GM12878 (cell line): ENCODE data around the gene KLHDC8A. TPM values are rescaled to one million over a fixed set of nuclear protein-coding genes. Genes with fewer than 3 reads are reported as not detected.

Experiments
- ATAC-seq: fragments of 200-7000 bp; cut with Tn5 transposase; 3 replicates; pipeline ENCODE4 v1.9.1; 2020; ENCODE audit warnings: mild to moderate bottlenecking, moderate library complexity
- BruUV-seq: library from RNA; stranded (reverse); fragments of 400-500 nt; replicated peaks from 2 replicates; lab custom pipeline; 2021; lab: Mats Ljungman, UMichigan
- CTCF ChIA-PET: fragments of 300-600 bp; sonication (Branson Sonifier 250); formaldehyde crosslinking; extraction: SDS; loops from one replicate; lab custom pipeline; 2021; ENCODE audit warnings: inconsistent platforms; lab: Yijun Ruan, JAX
- POLR2A ChIA-PET: fragments of 350-600 bp; formaldehyde crosslinking; extraction: SDS; loops from one replicate; lab custom pipeline; 2021; ENCODE audit warnings: inconsistent platforms; lab: Charles Lee
- RAD21 ChIA-PET: fragments of 300-600 bp; sonication (Branson Sonifier 250); formaldehyde crosslinking; loops from one replicate; lab custom pipeline; 2023; ENCODE audit warnings: antibody characterized with exemption; ENCODE audit not compliant: unreplicated experiment; lab: Charles Lee
- SMC1A ChIA-PET: fragments of 300-600 bp; sonication (Branson Sonifier 250); formaldehyde crosslinking; loops from one replicate; lab custom pipeline; 2023; ENCODE audit not compliant: unreplicated experiment, uncharacterized antibody; lab: Charles Lee
- DNase-seq: peaks from one replicate; pipeline ENCODE4 v3.0.0-alpha.2; 2011; ENCODE audit warnings: low read depth, low spot score
- FAIRE-seq: peaks from 3 replicates; lab custom pipeline; 2011; peaks lifted over from hg19 to GRCh38; lab: Jason Lieb, UNC
- H2AFZ ChIP-seq: 2 replicates; pipeline ENCODE4 v1.6.0; 2011; ENCODE audit warnings: low read depth, low read length, control low read depth; ENCODE audit not compliant: control insufficient read depth
- H3K27ac ChIP-seq: 2 replicates; pipeline ENCODE4 v1.5.1; 2011; ENCODE audit warnings: control low read depth; ENCODE audit not compliant: control insufficient read depth, insufficient read depth
- H3K27me3 ChIP-seq, 2 experiments: replicated peaks in 1 of 2; 2 replicates each; pipeline versions ENCODE4 v1.6.0 to v1.6.1; 2011; ENCODE audit warnings: low read length in 1 of 2; ENCODE audit not compliant: control insufficient read depth in 2 of 2, insufficient read depth in 2 of 2
- H3K36me3 ChIP-seq, 2 experiments: 2 replicates each; pipeline ENCODE4 v1.5.1; 2011; ENCODE audit warnings: low read length in 1 of 2; ENCODE audit not compliant: control insufficient read depth in 2 of 2, insufficient read depth in 2 of 2
- H3K4me1 ChIP-seq: 2 replicates; pipeline ENCODE4 v1.6.1; 2011; ENCODE audit warnings: mild to moderate bottlenecking, low read length, moderate library complexity, mixed read lengths; ENCODE audit not compliant: control insufficient read depth, insufficient read depth
- H3K4me2 ChIP-seq: 2 replicates; pipeline ENCODE4 v1.6.0; 2011; ENCODE audit warnings: control low read depth; ENCODE audit not compliant: control insufficient read depth, insufficient read depth
- H3K4me3 ChIP-seq: fragments of 200-600 bp; sonication (generic); 2 replicates; pipeline ENCODE4 v1.5.1; 2016
- H3K79me2 ChIP-seq: 2 replicates; pipeline ENCODE4 v1.6.0; 2011; ENCODE audit warnings: low read length; ENCODE audit not compliant: control insufficient read depth, insufficient read depth
- H3K9ac ChIP-seq: 2 replicates; pipeline ENCODE4 v1.8.0; 2011; ENCODE audit warnings: low read length, control low read depth, mixed read lengths; ENCODE audit not compliant: control insufficient read depth, insufficient read depth
- H3K9me3 ChIP-seq: replicated peaks from 3 replicates; pipeline ENCODE4 v1.5.1; 2011; ENCODE audit warnings: mild to moderate bottlenecking, low read length; ENCODE audit not compliant: control insufficient read depth, insufficient read depth
- H4K20me1 ChIP-seq: 2 replicates; pipeline ENCODE4 v1.6.0; 2011; ENCODE audit not compliant: control insufficient read depth, insufficient read depth
- BMI1 ChIP-seq: fragments of 450-650 bp; IDR thresholded peaks from 2 replicates; pipeline ENCODE4 v1.6.1; 2016; ENCODE audit warnings: mild to moderate bottlenecking, moderate library complexity, borderline replicate concordance
- KDM1A ChIP-seq: fragments of 200-600 bp; sonication (generic); IDR thresholded peaks from 2 replicates; pipeline ENCODE4 v1.6.1; 2016; ENCODE audit warnings: borderline replicate concordance
- MYC ChIP-seq: IDR thresholded peaks from 2 replicates; pipeline ENCODE4 v1.6.1; 2011; ENCODE audit warnings: mild to moderate bottlenecking, low read length, moderate library complexity, inconsistent platforms; ENCODE audit not compliant: insufficient read depth, insufficient replicate concordance, insufficient read length, severe bottlenecking
- RUNX3 ChIP-seq: IDR thresholded peaks from 2 replicates; pipeline ENCODE4 v1.6.1; 2012; ENCODE audit warnings: low read length, inconsistent platforms
- TBL1XR1 ChIP-seq: IDR thresholded peaks from 2 replicates; pipeline ENCODE4 v1.6.1; 2012; ENCODE audit warnings: low read depth, low read length, improper control_type of control experiment
- WGBS: methylation state at CpG from one replicate; pipeline ENCODE4 v1.1.6; 2016; ENCODE audit warnings: low lambda C conversion rate; ENCODE audit not compliant: insufficient replicate concordance, insufficient coverage; ENCODE audit errors: missing lambda C conversion rate; 5-methylcytosine and 5-hydroxymethylcytosine counted together
- in situ Hi-C: fragments of 300-500 bp; cut with MboI; formaldehyde crosslinking; loops from 9 replicates; pipeline ENCODE4 v1.14.3; 2018; ENCODE audit warnings: mixed read lengths
- intact Hi-C: fragments of 100-400 bp; cut with micrococcal nuclease; formaldehyde crosslinking; loops from one replicate; pipeline ENCODE4 v1.14.2; 2022; ENCODE audit not compliant: unreplicated experiment
- polyA plus RNA-seq, 11 experiments: library from polyadenylated mRNA; depleted of rRNA in 4 of 11; unstranded in 6 of 11; stranded (reverse) in 5 of 11; fragments of >200 nt; fragmentation: Nextera tagmentation in 4 of 11; fragmentation: Illumina TruSeq in 1 of 11; extraction: Ambion mirVana in 4 of 11; extraction: Trizol in 1 of 11; gene quantifications; 1 replicate in 1 of 11; 2 replicates in 10 of 11; pipeline versions ENCODE4 v1.2.1 to v1.2.3, GENCODE V29; 2011 to 2016; ENCODE audit warnings: inconsistent platforms in 2 of 11, missing spikeins in 2 of 11, low read depth in 1 of 11
- total RNA-seq, 4 experiments: library from RNA; depleted of rRNA in 3 of 4; stranded (reverse); fragments of >200 nt in 3 of 4; fragmentation: Illumina TruSeq in 1 of 4; extraction: Trizol in 1 of 4; gene quantifications; 2 replicates each; pipeline versions ENCODE4 v1.2.1 to v1.2.3, GENCODE V29; 2013 to 2021
- TF ChIP-seq, protein P1 (sequence below): IDR thresholded peaks from 2 replicates; pipeline ENCODE4 v1.6.1; 2011; ENCODE audit warnings: borderline replicate concordance, low read depth, mild to moderate bottlenecking, moderate library complexity, mixed read lengths, low read length; ENCODE audit not compliant: insufficient read depth; ENCODE audit errors: extremely low read length

KLHDC8A gene
- total and polyA plus RNA-seq, 10 of the 15 experiments (the other 5 are each of a cell fraction or from before 2014, with no cell fraction given): not detected

DNA sequence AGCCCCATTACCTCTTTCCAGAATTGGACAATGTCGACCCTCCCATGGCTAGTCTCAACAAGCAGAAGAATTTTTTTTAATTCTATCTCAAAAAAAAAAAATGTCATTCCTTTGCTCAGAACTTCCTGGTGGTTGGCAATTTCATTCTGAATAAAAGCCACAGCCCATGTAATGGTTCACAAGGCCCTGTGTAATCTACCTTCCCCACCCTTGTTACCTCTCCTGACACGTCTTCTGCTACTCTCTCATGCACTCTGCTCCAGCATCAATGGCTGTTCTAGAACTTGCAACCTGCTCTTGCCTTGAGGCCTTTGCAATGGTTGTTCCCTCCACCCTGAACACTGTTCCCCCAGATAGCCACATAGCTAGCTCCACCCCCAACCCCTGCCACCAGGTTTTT lies 60.6 kb downstream of the KLHDC8A start:
- WGBS: 29% methylated on average over 2 of the region's 2 CpGs
- no TSS peak for BruUV-seq
- DNase-seq: no peak
- no peaks in the 10 kb centered on the region; a peak in 1 of 4 replicates for H3K27me3 ChIP-seq
- in situ Hi-C loops (no loop called here), intact Hi-C loops (no loop called here)
- CTCF ChIA-PET: interaction anchor here (1.1 to 59.5 kb wide), 3 partner anchors 26 to 67 kb away, joined by 3 to 2333 read pairs (median 24); no protein-coding TSS in a partner anchor
- H3K4me2 ChIP-seq: no peak overlapping the region
- no peak for TF ChIP-seq RUNX3
- no peak for TF ChIP-seq BMI1
- TF ChIP-seq MYC: no peak
- no peak for TF ChIP-seq KDM1A
- TF ChIP-seq TBL1XR1: no peak
- TF ChIP-seq, protein P1, sequence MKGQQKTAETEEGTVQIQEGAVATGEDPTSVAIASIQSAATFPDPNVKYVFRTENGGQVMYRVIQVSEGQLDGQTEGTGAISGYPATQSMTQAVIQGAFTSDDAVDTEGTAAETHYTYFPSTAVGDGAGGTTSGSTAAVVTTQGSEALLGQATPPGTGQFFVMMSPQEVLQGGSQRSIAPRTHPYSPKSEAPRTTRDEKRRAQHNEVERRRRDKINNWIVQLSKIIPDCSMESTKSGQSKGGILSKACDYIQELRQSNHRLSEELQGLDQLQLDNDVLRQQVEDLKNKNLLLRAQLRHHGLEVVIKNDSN: no peak
- H3K9ac ChIP-seq: no peak overlapping the region
- H3K36me3 ChIP-seq: no peaks in the 10 kb centered on the region
- H3K4me3 ChIP-seq: no peak overlapping the region
- POLR2A ChIA-PET: interaction anchor here (0.9 to 1.0 kb wide), 3 partner anchors 11 to 24 kb away, joined by 3 to 4 read pairs (median 3); no protein-coding TSS in a partner anchor
- no peak for FAIRE-seq
- SMC1A ChIA-PET: interaction anchor here (2.3 to 4.1 kb wide), 4 partner anchors 18 to 29 kb away, joined by 6 to 28 read pairs (median 20); no protein-coding TSS in a partner anchor
- RAD21 ChIA-PET: interaction anchor here (1.5 to 3.2 kb wide), 3 partner anchors 10 to 28 kb away, joined by 3 to 25 read pairs (median 21); no protein-coding TSS in a partner anchor
- no peaks in the 10 kb centered on the region for H3K79me2 ChIP-seq
- H3K4me1 ChIP-seq: peaks cover 6% of the 10 kb centered on the region
- H4K20me1 ChIP-seq: no peaks in the 10 kb centered on the region
- ATAC-seq: no peak
- H3K9me3 ChIP-seq: no peaks in the 10 kb centered on the region
- H2AFZ ChIP-seq: no peak overlapping the region
- H3K27ac ChIP-seq: no peak overlapping the region
